ENCODE data around the gene SEC61G.

GRCh38 chr7:54782314-54782713, 23.3 kb upstream of the SEC61G start:
- TF ChIP-seq EZH2 (IDR thresholded peaks at IDR 0.05; ENCODE audit: insufficient read depth, poor library complexity, severe bottlenecking) (no peak), EZH2phosphoT487 (IDR thresholded peaks at IDR 0.05; ENCODE audit: insufficient read depth, low read depth) (no peak)
